K562 (cell line): Measurements from ENCODE around the gene SLC25A51. TPM values are rescaled to one million over a fixed set of nuclear protein-coding genes. Genes with fewer than 3 reads are reported as not detected.

ENCODE experiments used
- ARID3A ChIP-seq: IDR thresholded peaks from 2 replicates; pipeline ENCODE4 v1.6.1; 2012; ENCODE audit warnings: low read depth, low read length, improper control_type of control experiment, borderline replicate concordance
- CLOCK ChIP-seq: fragments of 250-450 bp; sonication (Bioruptor Pico); IDR thresholded peaks from 2 replicates; pipeline ENCODE4 v1.4.0; 2020; ENCODE audit warnings: mild to moderate bottlenecking, moderate library complexity, borderline replicate concordance
- CREB5 ChIP-seq: fragments of 250-450 bp; sonication (Bioruptor Pico); IDR thresholded peaks from 2 replicates; pipeline ENCODE4 v1.5.0; 2020; ENCODE audit warnings: mild to moderate bottlenecking
- DIDO1 ChIP-seq: fragments of 450-650 bp; IDR thresholded peaks from 2 replicates; pipeline ENCODE4 v1.6.1; 2016; ENCODE audit warnings: low read depth, missing biosample characterization, missing genetic modification characterization
- EGR1 ChIP-seq: fragments of 450-650 bp; conservative IDR thresholded peaks from 2 replicates; pipeline ENCODE4 v1.6.1; 2017; ENCODE audit warnings: mild to moderate bottlenecking
- HEY1 ChIP-seq: fragments of 250-450 bp; sonication (Bioruptor Pico); IDR thresholded peaks from 2 replicates; pipeline ENCODE4 v1.5.0; 2020; ENCODE audit warnings: mild to moderate bottlenecking, moderate library complexity, borderline replicate concordance
- KLF13 ChIP-seq: fragments of 450-650 bp; IDR thresholded peaks from 2 replicates; pipeline ENCODE4 v1.6.1; 2016; ENCODE audit warnings: missing genetic modification characterization, low read depth, mild to moderate bottlenecking, missing compliant biosample characterization, moderate library complexity, borderline replicate concordance
- NFRKB ChIP-seq: fragments of 450-650 bp; IDR thresholded peaks from 2 replicates; pipeline ENCODE4 v1.6.1; 2016; ENCODE audit warnings: low read depth
- NFXL1 ChIP-seq: fragments of 450-650 bp; formaldehyde crosslinking; IDR thresholded peaks from 2 replicates; pipeline ENCODE4 v1.4.0; 2021; ENCODE audit warnings: mild to moderate bottlenecking
- PTRF ChIP-seq: fragments of 450-650 bp; IDR thresholded peaks from 2 replicates; pipeline ENCODE4 v1.6.1; 2016; ENCODE audit warnings: mild to moderate bottlenecking, missing genetic modification characterization, missing compliant biosample characterization
- RBBP5 ChIP-seq: fragments of 200-600 bp; sonication (generic); IDR thresholded peaks from 2 replicates; pipeline ENCODE4 v1.6.1; 2012; ENCODE audit warnings: borderline replicate concordance, mild to moderate bottlenecking, low read length, control low read depth, inconsistent platforms; ENCODE audit not compliant: insufficient read depth, poor library complexity, severe bottlenecking
- SRSF1 ChIP-seq: fragments of 200-400 bp; formaldehyde crosslinking; IDR thresholded peaks from 2 replicates; pipeline ENCODE4 v1.6.1; 2017; ENCODE audit warnings: mild to moderate bottlenecking, low read depth, low read length, moderate library complexity
- ZBTB2 ChIP-seq: fragments of 450-650 bp; IDR thresholded peaks from 2 replicates; pipeline ENCODE4 v1.6.1; 2016; ENCODE audit warnings: antibody characterized with exemption
- ZNF217 ChIP-seq: sonication (generic); formaldehyde crosslinking; IDR thresholded peaks from 2 replicates; pipeline ENCODE4 v1.8.0; 2022; ENCODE audit warnings: mild to moderate bottlenecking, missing genetic modification reagents
- ZNF384 ChIP-seq: IDR thresholded peaks from 2 replicates; pipeline ENCODE4 v1.6.1; 2012; ENCODE audit warnings: low read depth, low read length, improper control_type of control experiment
- ZNF518B ChIP-seq: fragments of 250-450 bp; sonication (Bioruptor Pico); IDR thresholded peaks from 2 replicates; pipeline ENCODE4 v1.5.0; 2021; ENCODE audit warnings: mild to moderate bottlenecking, moderate library complexity
- ZNF586 ChIP-seq: fragments of 450-650 bp; formaldehyde crosslinking; conservative IDR thresholded peaks from 2 replicates; pipeline ENCODE4 v1.4.0; 2020; ENCODE audit warnings: mild to moderate bottlenecking, moderate library complexity
- ZSCAN32 ChIP-seq: fragments of 450-650 bp; formaldehyde crosslinking; IDR thresholded peaks from 2 replicates; pipeline ENCODE4 v1.4.0; 2020; ENCODE audit warnings: mild to moderate bottlenecking, moderate library complexity
- polyA plus RNA-seq, 8 experiments: library from polyadenylated mRNA; depleted of rRNA in 4 of 8; stranded (reverse) in 5 of 8; unstranded in 3 of 8; fragments of >200 nt; fragmentation: Nextera tagmentation in 2 of 8; fragmentation: Illumina TruSeq in 1 of 8; extraction: Ambion mirVana in 2 of 8; extraction: Trizol in 1 of 8; gene quantifications; 2 replicates each; pipeline versions ENCODE4 v1.2.1 to v1.2.3, GENCODE V29; 2011 to 2014; ENCODE audit warnings: inconsistent platforms in 1 of 8, missing spikeins in 1 of 8
- total RNA-seq, 7 experiments: library from RNA; depleted of rRNA in 6 of 7; stranded (reverse); fragments of >200 nt in 6 of 7; fragmentation: Illumina TruSeq in 2 of 7; extraction: Trizol in 2 of 7; gene quantifications; 2 replicates each; pipeline versions ENCODE4 v1.2.1 to v1.2.3, GENCODE V29; 2011 to 2021; ENCODE audit warnings: low replicate concordance in 1 of 7

SLC25A51 gene
- total and polyA plus RNA-seq, 9 of the 15 experiments (the other 6 are each of a cell fraction or from before 2014, with no cell fraction given) = 9.1 to 40.7 (median 24.5) TPM

- TF ChIP-seq ZNF518B (CRISPR knock-in tag) = no peak
- no peak for TF ChIP-seq NFRKB
- no peak for TF ChIP-seq KLF13 (tag)
- no peak for TF ChIP-seq RBBP5
- no peak for TF ChIP-seq ZNF586 (CRISPR knock-in tag)
- no peak for TF ChIP-seq ZSCAN32 (CRISPR knock-in tag)
- no peak for TF ChIP-seq PTRF (tag)
- no peak for TF ChIP-seq ZNF217 (CRISPR knock-in tag)
- TF ChIP-seq HEY1 = no peak
- TF ChIP-seq EGR1 = no peak
- TF ChIP-seq ZBTB2 = peak; percentile 43; the same call in 1 of the 2 replicates
- no peak for TF ChIP-seq CREB5
- no peak for TF ChIP-seq NFXL1 (CRISPR knock-in tag)
- TF ChIP-seq DIDO1 (tag) = no peak
- no peak for TF ChIP-seq CLOCK (CRISPR knock-in tag)
- no peak for TF ChIP-seq SRSF1
- 0 out of 2 replicates have a peak, but pooled peaks have one; percentile 7 for TF ChIP-seq ZNF384
- no peak for TF ChIP-seq ARID3A
Observed at GRCh38 chr9:37936965-37937364, 33.0 kb upstream of the SLC25A51 start (continued).
